Fibroblast of mammary gland (primary cell): ENCODE measurements around the gene TOR4A.

Experiments used
- DNase-seq: peaks from one replicate; pipeline ENCODE4 v3.0.0-alpha.2; 2010; ENCODE audit warnings: low read depth
- H3K4me3 ChIP-seq: 2 replicates; pipeline ENCODE4 v1.5.1; 2011; ENCODE audit warnings: low read depth, mild to moderate bottlenecking, low read length, moderate library complexity; ENCODE audit not compliant: control insufficient read depth
- CTCF ChIP-seq: conservative IDR thresholded peaks from 2 replicates; pipeline ENCODE4 v1.5.1; 2011; ENCODE audit warnings: low read depth, low read length, inconsistent platforms; ENCODE audit not compliant: control insufficient read depth, insufficient read depth

TOR4A gene

GRCh38 chr9:137302118-137302448, 24.6 kb downstream of the TOR4A start, which contains the start of gene NRARP:
Gene NRARP (minus strand): TSS chr9:137302271. CDS start chr9:137301928, 343 bp downstream.
- TF ChIP-seq CTCF = no peak
- peak; percentile 54 for DNase-seq
- peak within 1 kb of the TSS; percentile 21 for H3K4me3 ChIP-seq

GRCh38 chr9:137302449-137303150, 25.1 kb downstream of the TOR4A start:
- peak overlapping the region; percentile 21 for H3K4me3 ChIP-seq
- no peak for DNase-seq
- TF ChIP-seq CTCF = no peak

GRCh38 chr9:137303151-137303892, 25.8 kb downstream of the TOR4A start:
- no peak for TF ChIP-seq CTCF
- H3K4me3 ChIP-seq = no peak overlapping the region
- no peak for DNase-seq

GRCh38 chr9:137303893-137304382, 26.4 kb downstream of the TOR4A start:
- no peak overlapping the region for H3K4me3 ChIP-seq
- TF ChIP-seq CTCF = no peak
- DNase-seq = no peak

- DNase-seq = no peak
- TF ChIP-seq CTCF = peak; percentile 6
- H3K4me3 ChIP-seq = no peak overlapping the region
Measured at GRCh38 chr9:137304383-137305059, 27.0 kb downstream of the TOR4A start.

- TF ChIP-seq CTCF = no peak
- H3K4me3 ChIP-seq = no peak overlapping the region
- DNase-seq = peak; percentile 52
Measured at GRCh38 chr9:137305060-137305797, 27.7 kb downstream of the TOR4A start.
